ENCODE data around the gene AKIRIN2. TPM values are rescaled to one million over a fixed set of nuclear protein-coding genes. Genes with fewer than 3 reads are reported as not detected.
A peak's percentile ranks its signal among the peaks of the same experiment; 100 is the strongest.
"Not testable (repeated sequence)": the region's sequence is repeated elsewhere in the genome, so short reads cannot be mapped to it uniquely, and the experiment has no call there.

The AKIRIN2 gene
- total and polyA plus RNA-seq, 2 donors (not counting 1 experiment from before 2014, with no cell fraction given) = 82.2 to 108 TPM

DNA sequence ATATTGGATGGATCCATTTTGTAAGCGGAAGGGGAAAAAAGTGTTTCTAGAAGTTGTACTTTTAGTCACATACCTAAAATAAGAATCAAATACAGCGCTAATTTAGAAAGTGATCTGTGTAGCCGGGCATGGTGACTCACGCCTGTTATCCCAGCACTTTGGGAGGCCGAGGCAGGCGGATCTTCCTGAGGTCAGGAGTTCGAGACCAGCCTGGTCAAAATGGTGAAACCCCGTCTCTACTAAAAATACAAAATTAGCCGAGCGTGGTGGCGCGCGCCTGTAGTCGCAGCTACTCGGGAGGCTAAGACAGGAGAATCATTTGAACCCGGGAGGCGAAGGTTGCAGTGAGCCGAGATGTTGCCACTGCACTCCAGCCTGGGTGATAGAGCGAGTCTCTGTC is 1.0 kb upstream of the AKIRIN2 start:
- H3K4me3 ChIP-seq (ENCODE audit: control extremely low read depth in 1 of 5, extremely low read depth in 1 of 5, insufficient read depth in 1 of 5, low read depth in 2 of 5, low read length in 4 of 5) = peak overlapping the region; percentile 58 to 96 (median 90)
- not testable (repeated sequence) for H3K27me3 Mint-ChIP-seq; H3K36me3 ChIP-seq (replicated peaks in 1 of 2; ENCODE audit: control extremely low read depth in 1 of 2, control insufficient read depth in 1 of 2, extremely low read depth in 1 of 2, insufficient read depth in 2 of 2, low read length in 1 of 2); H3K27me3 ChIP-seq (replicated peaks in 1 of 4; ENCODE audit: control extremely low read depth in 1 of 4, control insufficient read depth in 3 of 4, insufficient read depth in 4 of 4, low read length in 3 of 4); DNase-seq; ATAC-seq (ENCODE audit: low read depth); H3K9me3 ChIP-seq (ENCODE audit: control extremely low read depth in 1 of 3, control insufficient read depth in 2 of 3, insufficient read depth in 1 of 3, low read length in 2 of 3); H3K9me3 Mint-ChIP-seq (ENCODE audit: insufficient read depth)
- Mint-ChIP-seq H3K4me3 (peak overlapping the region; percentile 97), H3K27ac (peak overlapping the region; percentile 99), H3K4me1 (peaks cover 45% of the 10 kb centered on the region)
- peaks cover 22% of the 10 kb centered on the region for H4K20me1 ChIP-seq (ENCODE audit: control insufficient read depth, insufficient read depth, low read length, poor library complexity, severe bottlenecking)
- H3K79me2 ChIP-seq (ENCODE audit: control insufficient read depth, insufficient read depth, low read length) = peaks cover 47% of the 10 kb centered on the region
- H3K4me2 ChIP-seq (replicated peaks; ENCODE audit: low read depth, low read length, poor library complexity, severe bottlenecking) = peak overlapping the region; percentile 75
- peak overlapping the region; percentile 76 for H2AFZ ChIP-seq (ENCODE audit: insufficient read depth, low read depth, low read length, poor library complexity, severe bottlenecking)
- ChIA-PET CTCF (interaction anchor here (1.0 to 1.7 kb wide), 4 partner anchors 8 to 129 kb away, joined by 3 to 8 read pairs (median 6); no protein-coding TSS in a partner anchor), POLR2A (interaction anchor here (1.2 to 1.7 kb wide), 2 partner anchors 23 to 462 kb away, joined by 3 to 5 read pairs; no protein-coding TSS in a partner anchor)
- peak overlapping the region; percentile 86 to 98 for H3K27ac ChIP-seq (ENCODE audit: low read length in 2 of 2)
- peak overlapping the region; percentile 82 for H3K9ac ChIP-seq (ENCODE audit: low read length)
- WGBS (ENCODE audit: insufficient coverage) = 74% methylated on average over 17 of the region's 19 CpGs
- H3K4me1 ChIP-seq (ENCODE audit: control insufficient read depth in 2 of 2, insufficient read depth in 2 of 2, low read length in 2 of 2) = peaks cover 12 to 21% of the 10 kb centered on the region in 2 donors
- intact Hi-C loops (cut with micrococcal nuclease) = loop anchor here (2.0 to 10.0 kb wide), 7 partner anchors 220 to 1652 kb away; partner anchors contain the start of genes CFAP206, PM20D2, SMIM8 and UBE2J1

DNA sequence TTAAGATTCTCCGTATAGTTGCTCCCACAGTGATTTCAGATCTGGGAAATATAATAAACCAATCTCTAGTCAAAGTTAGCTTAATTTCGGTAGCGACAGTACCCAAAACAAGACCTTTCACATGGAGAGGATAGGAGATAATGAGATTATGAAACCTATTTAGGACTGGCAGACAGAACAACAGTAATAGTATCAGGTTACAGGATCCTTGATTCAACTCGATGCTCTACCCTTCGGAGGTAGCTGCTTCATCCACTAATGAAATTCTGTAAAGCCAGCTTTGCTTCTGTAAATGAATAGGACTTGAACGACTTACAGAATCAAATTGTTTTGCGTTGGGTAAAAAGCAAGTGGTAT is 534 bp upstream of the AKIRIN2 start:
- TF ChIP-seq EZH2 (IDR thresholded peaks at IDR 0.05; ENCODE audit: borderline replicate concordance, insufficient read depth, low read depth, low read length, poor library complexity, severe bottlenecking) = no peak
- TF ChIP-seq, protein P1, sequence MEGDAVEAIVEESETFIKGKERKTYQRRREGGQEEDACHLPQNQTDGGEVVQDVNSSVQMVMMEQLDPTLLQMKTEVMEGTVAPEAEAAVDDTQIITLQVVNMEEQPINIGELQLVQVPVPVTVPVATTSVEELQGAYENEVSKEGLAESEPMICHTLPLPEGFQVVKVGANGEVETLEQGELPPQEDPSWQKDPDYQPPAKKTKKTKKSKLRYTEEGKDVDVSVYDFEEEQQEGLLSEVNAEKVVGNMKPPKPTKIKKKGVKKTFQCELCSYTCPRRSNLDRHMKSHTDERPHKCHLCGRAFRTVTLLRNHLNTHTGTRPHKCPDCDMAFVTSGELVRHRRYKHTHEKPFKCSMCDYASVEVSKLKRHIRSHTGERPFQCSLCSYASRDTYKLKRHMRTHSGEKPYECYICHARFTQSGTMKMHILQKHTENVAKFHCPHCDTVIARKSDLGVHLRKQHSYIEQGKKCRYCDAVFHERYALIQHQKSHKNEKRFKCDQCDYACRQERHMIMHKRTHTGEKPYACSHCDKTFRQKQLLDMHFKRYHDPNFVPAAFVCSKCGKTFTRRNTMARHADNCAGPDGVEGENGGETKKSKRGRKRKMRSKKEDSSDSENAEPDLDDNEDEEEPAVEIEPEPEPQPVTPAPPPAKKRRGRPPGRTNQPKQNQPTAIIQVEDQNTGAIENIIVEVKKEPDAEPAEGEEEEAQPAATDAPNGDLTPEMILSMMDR (IDR thresholded peaks at IDR 0.05) = no peak
- Histone ChIP-seq H3K9ac (ENCODE audit: low read length) (peak overlapping the region; percentile 82), H3K4me3 (ENCODE audit: control extremely low read depth in 1 of 5, extremely low read depth in 1 of 5, insufficient read depth in 1 of 5, low read depth in 2 of 5, low read length in 4 of 5) (peak overlapping the region; percentile 58 to 96 (median 90)), H3K4me2 (replicated peaks; ENCODE audit: low read depth, low read length, poor library complexity, severe bottlenecking) (peak overlapping the region; percentile 75), H3K9me3 (ENCODE audit: control extremely low read depth in 1 of 3, control insufficient read depth in 2 of 3, insufficient read depth in 1 of 3, low read length in 2 of 3) (no peaks in the 10 kb centered on the region), H3K27ac (ENCODE audit: low read length in 2 of 2) (peak overlapping the region; percentile 86 to 98), H3K79me2 (ENCODE audit: control insufficient read depth, insufficient read depth, low read length) (peaks cover 52% of the 10 kb centered on the region), H4K20me1 (ENCODE audit: control insufficient read depth, insufficient read depth, low read length, poor library complexity, severe bottlenecking) (peaks cover 27% of the 10 kb centered on the region), H2AFZ (ENCODE audit: insufficient read depth, low read depth, low read length, poor library complexity, severe bottlenecking) (peak overlapping the region; percentile 76), H3K27me3 (replicated peaks in 1 of 4; ENCODE audit: control extremely low read depth in 1 of 4, control insufficient read depth in 3 of 4, insufficient read depth in 4 of 4, low read length in 3 of 4) (no peaks in the 10 kb centered on the region), H3K4me1 (ENCODE audit: control insufficient read depth in 2 of 2, insufficient read depth in 2 of 2, low read length in 2 of 2) (peaks cover 14 to 26% of the 10 kb centered on the region in 2 donors), H3K36me3 (replicated peaks in 1 of 2; ENCODE audit: control extremely low read depth in 1 of 2, control insufficient read depth in 1 of 2, extremely low read depth in 1 of 2, insufficient read depth in 2 of 2, low read length in 1 of 2) (no peaks in the 10 kb centered on the region)
- POLR2A ChIA-PET = interaction anchor here (0.8 to 1.7 kb wide), 7 partner anchors 23 to 1378 kb away, joined by 3 to 8 read pairs (median 5); partner anchors contain the start of gene PNRC1
- intact Hi-C loops (cut with micrococcal nuclease) = loop anchor here (1.0 to 10.0 kb wide), 14 partner anchors 23 to 1652 kb away; partner anchors contain the start of genes CFAP206, ORC3, PM20D2 and PNRC1
- Mint-ChIP-seq H3K4me1 (peaks cover 49% of the 10 kb centered on the region), H3K27ac (peak overlapping the region; percentile 99), H3K9me3 (ENCODE audit: insufficient read depth) (no peaks in the 10 kb centered on the region), H3K27me3 (no peaks in the 10 kb centered on the region), H3K4me3 (peak overlapping the region; percentile 97)
- DNase-seq (no peak), ATAC-seq (ENCODE audit: low read depth) (peak; percentile 1)
- WGBS (ENCODE audit: insufficient coverage) = no CpG with 5 or more reads among the region's 7 CpGs
- CTCF ChIA-PET = interaction anchor here (1.0 to 1.7 kb wide), 4 partner anchors 8 to 129 kb away, joined by 3 to 8 read pairs (median 6); no protein-coding TSS in a partner anchor
